Smooth muscle cell (in vitro differentiated cells): Measurements from ENCODE around the gene POLDIP2. TPM values are rescaled to one million over a fixed set of nuclear protein-coding genes. Genes with fewer than 3 reads are reported as not detected.

Experiments used
- DNase-seq: peaks from one replicate; lab custom pipeline; 2025; ENCODE audit not compliant: unreplicated experiment; lab: John Stamatoyannopoulos, UW
- H2AFZ ChIP-seq: fragments of 200-600 bp; sonication (generic); 2 replicates; pipeline ENCODE4 v1.6.0; 2016; ENCODE audit warnings: antibody characterized with exemption, low read depth, mild to moderate bottlenecking
- H3F3A ChIP-seq: fragments of 200-600 bp; sonication (generic); 2 replicates; pipeline ENCODE4 v1.6.0; 2017; ENCODE audit warnings: antibody characterized with exemption, low read depth
- H3K27ac ChIP-seq: fragments of 200-600 bp; sonication (generic); 2 replicates; pipeline ENCODE4 v1.5.1; 2016; ENCODE audit warnings: low read depth, mild to moderate bottlenecking
- H3K27me3 ChIP-seq: fragments of 200-600 bp; sonication (generic); 2 replicates; pipeline ENCODE4 v1.6.1; 2016; ENCODE audit warnings: low read depth, mild to moderate bottlenecking
- H3K36me3 ChIP-seq: fragments of 200-600 bp; sonication (generic); 2 replicates; pipeline ENCODE4 v1.5.1; 2016; ENCODE audit warnings: low read depth
- H3K4me1 ChIP-seq: fragments of 200-600 bp; sonication (generic); 2 replicates; pipeline ENCODE4 v1.5.1; 2016; ENCODE audit warnings: low read depth
- H3K4me2 ChIP-seq: fragments of 200-600 bp; sonication (generic); 2 replicates; pipeline ENCODE4 v1.6.0; 2016; ENCODE audit warnings: mild to moderate bottlenecking
- H3K4me3 ChIP-seq: fragments of 200-600 bp; sonication (generic); 2 replicates; pipeline ENCODE4 v1.5.1; 2016; ENCODE audit warnings: mild to moderate bottlenecking
- H3K79me2 ChIP-seq: fragments of 200-600 bp; sonication (generic); 2 replicates; pipeline ENCODE4 v1.6.0; 2016; ENCODE audit warnings: low read depth, mild to moderate bottlenecking
- H3K9ac ChIP-seq: fragments of 200-600 bp; sonication (generic); 2 replicates; pipeline ENCODE4 v1.6.0; 2016; ENCODE audit warnings: low read depth
- H3K9me3 ChIP-seq: fragments of 200-600 bp; sonication (generic); replicated peaks from 2 replicates; pipeline ENCODE4 v1.5.1; 2016; ENCODE audit warnings: low read depth
- H4K20me1 ChIP-seq: fragments of 200-600 bp; sonication (generic); 2 replicates; pipeline ENCODE4 v1.6.0; 2016; ENCODE audit warnings: low read depth
- WGBS: methylation state at CpG from one replicate; pipeline ENCODE4 v1.1.7; 2016; ENCODE audit warnings: low lambda C conversion rate; 5-methylcytosine and 5-hydroxymethylcytosine counted together
- polyA plus RNA-seq: library from polyadenylated mRNA; unstranded; fragments of >200 nt; fragmentation: Nextera tagmentation; extraction: Ambion mirVana; gene quantifications from 2 replicates; pipeline ENCODE4 v1.2.1, GENCODE V29; 2016
- total RNA-seq: library from RNA; depleted of rRNA; stranded (reverse); fragments of >200 nt; gene quantifications from 2 replicates; pipeline ENCODE4 v1.2.3, GENCODE V29; 2014
- TF ChIP-seq, protein P1 (sequence below): fragments of 200-600 bp; sonication (generic); IDR thresholded peaks from 2 replicates; pipeline ENCODE4 v1.5.1; 2017; ENCODE audit warnings: borderline replicate concordance, mild to moderate bottlenecking, antibody characterized with exemption; ENCODE audit not compliant: insufficient read depth, poor library complexity, severe bottlenecking

The POLDIP2 gene
- total and polyA plus RNA-seq, 2 experiments from 2014 or later = 52.6 to 83.2 TPM

DNA sequence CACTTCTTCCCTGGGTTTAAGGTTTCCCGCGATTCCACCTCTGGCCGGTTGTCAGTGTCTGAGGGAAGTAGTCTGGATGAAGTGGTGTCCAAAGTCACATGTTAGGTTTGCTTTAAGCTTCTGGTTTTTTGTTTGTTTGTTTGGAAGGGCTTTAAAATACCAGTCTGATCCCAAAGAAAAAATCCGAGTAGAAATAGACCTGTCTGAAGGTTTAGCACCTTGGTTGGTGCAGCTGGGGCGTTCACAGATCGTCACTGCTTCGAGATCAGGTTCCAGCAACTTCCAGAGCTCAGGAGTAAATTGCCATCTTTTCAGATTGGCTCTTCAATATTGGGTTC, 37.8 kb downstream of the POLDIP2 start:
- peak overlapping the region; percentile 90 for H3K4me2 ChIP-seq
- peak overlapping the region; percentile 86 for H2AFZ ChIP-seq
- H3K36me3 ChIP-seq = no peaks in the 10 kb centered on the region
- TF ChIP-seq, protein P1, sequence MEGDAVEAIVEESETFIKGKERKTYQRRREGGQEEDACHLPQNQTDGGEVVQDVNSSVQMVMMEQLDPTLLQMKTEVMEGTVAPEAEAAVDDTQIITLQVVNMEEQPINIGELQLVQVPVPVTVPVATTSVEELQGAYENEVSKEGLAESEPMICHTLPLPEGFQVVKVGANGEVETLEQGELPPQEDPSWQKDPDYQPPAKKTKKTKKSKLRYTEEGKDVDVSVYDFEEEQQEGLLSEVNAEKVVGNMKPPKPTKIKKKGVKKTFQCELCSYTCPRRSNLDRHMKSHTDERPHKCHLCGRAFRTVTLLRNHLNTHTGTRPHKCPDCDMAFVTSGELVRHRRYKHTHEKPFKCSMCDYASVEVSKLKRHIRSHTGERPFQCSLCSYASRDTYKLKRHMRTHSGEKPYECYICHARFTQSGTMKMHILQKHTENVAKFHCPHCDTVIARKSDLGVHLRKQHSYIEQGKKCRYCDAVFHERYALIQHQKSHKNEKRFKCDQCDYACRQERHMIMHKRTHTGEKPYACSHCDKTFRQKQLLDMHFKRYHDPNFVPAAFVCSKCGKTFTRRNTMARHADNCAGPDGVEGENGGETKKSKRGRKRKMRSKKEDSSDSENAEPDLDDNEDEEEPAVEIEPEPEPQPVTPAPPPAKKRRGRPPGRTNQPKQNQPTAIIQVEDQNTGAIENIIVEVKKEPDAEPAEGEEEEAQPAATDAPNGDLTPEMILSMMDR = no peak
- DNase-seq = no peak
- H3K9ac ChIP-seq = peak overlapping the region; percentile 34
- no peaks in the 10 kb centered on the region for H3K27me3 ChIP-seq
- H3K4me1 ChIP-seq = peaks cover 14% of the 10 kb centered on the region
- under 1% methylated on average over 7 of the region's 7 CpGs for WGBS
- peaks cover 3% of the 10 kb centered on the region for H3F3A ChIP-seq
- H4K20me1 ChIP-seq = no peaks in the 10 kb centered on the region
- H3K27ac ChIP-seq = peak overlapping the region; percentile 30
- H3K4me3 ChIP-seq = peak overlapping the region; percentile 58
- H3K79me2 ChIP-seq = peaks cover 37% of the 10 kb centered on the region
- no peaks in the 10 kb centered on the region for H3K9me3 ChIP-seq

DNA sequence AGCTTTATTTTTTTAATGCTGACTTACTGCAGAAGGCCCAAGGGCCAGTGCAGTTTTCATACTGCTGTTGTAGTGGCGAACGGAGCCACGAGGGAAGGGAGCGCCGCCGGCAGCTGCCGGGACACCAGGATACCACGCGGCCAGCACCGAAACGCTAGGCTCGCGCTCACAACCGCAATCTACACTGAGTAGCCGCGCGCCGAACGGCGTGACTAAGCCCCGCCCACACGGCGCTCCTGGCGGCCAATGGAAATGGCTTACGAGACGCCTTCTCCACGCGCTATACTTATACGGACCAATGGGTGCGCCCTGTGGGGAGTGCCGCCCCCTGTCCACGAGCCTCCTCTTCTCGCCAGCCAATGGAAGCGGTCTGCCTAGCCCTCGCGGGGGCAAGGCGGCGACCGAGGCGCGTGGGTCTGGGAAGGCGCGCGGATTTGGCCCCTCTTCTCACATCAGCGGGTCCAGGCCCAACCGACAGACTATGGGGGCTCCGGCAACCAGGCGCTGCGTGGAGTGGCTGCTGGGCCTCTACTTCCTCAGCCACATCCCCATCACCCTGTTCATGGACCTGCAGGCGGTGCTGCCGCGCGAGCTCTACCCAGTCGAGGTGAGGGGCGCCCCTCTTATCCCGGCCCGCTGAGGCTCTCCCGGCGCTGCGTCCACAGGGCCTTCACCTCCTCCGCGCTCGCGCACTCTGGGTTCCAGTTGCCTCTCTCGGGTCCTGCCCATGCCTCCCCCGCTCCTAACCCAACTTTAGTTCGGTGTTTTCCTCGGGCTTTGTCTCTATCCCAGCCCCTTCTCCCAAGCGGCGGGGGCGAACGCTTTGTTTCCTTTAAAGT, 38.3 kb downstream of the POLDIP2 start, which contains the start of gene TMEM97:
Gene TMEM97 (plus strand): TSS at position 442 of the 839 bp plus-strand sequence. CDS start 40 bp downstream, at position 482.
- Histone ChIP-seq H3K4me2 (peak within 1 kb of the TSS; percentile 90), H3K4me1 (peaks cover 14% of the 10 kb centered on the region), H3K79me2 (peaks cover 35% of the 10 kb centered on the region), H3K27me3 (no peaks in the 10 kb centered on the region), H3K9ac (peak within 1 kb of the TSS; percentile 34), H4K20me1 (no peaks in the 10 kb centered on the region), H3K4me3 (peak within 1 kb of the TSS; percentile 58), H2AFZ (peak within 1 kb of the TSS; percentile 96), H3K27ac (peak within 1 kb of the TSS; percentile 30), H3K9me3 (no peaks in the 10 kb centered on the region), H3F3A (peaks cover 3% of the 10 kb centered on the region), H3K36me3 (no peaks in the 10 kb centered on the region)
- TF ChIP-seq, protein P1 = no peak
- peak; percentile 85 for DNase-seq
- under 1% methylated on average over 71 of the region's 72 CpGs for WGBS

DNA sequence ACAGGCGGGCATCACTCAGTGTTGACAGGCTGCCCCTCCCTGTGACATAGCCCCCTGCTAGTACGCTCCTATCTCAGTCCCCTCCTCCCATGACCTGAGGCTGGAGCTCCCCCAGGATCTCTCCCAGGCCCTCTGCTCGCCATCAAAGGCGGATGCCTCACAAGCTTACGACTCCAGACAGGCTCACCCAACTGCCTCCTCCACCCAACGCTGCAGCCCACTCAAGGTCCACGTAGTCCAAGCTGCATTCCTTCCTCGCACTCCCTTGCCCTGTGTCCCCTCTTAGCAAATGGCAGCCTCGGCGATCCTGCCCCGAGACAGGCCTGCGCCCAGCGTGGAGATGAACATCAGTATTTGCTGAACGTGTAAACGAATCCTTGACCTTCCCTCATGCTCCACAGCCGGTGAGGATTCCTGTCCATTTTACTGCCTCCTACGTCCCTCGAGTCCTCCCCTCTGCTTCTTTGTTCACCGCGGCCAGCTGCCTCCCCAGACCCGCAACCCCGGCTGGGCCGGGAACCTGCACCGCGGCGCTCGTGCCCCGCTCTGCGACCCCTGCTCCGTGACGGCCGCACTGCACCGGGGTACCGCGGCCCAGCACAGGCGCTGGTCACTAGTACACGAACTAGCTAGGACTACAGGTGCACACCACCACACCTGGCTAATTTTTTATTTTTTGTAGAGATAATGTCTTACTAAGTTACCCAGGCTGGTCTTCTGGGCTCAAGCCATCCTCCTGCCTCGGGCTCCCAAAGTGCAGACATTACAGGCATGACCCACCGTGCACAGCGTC, 39.2 kb downstream of the POLDIP2 start:
- Histone ChIP-seq H3K27ac (no peak overlapping the region), H3K9me3 (no peaks in the 10 kb centered on the region), H3F3A (peaks cover 3% of the 10 kb centered on the region), H3K4me1 (peaks cover 14% of the 10 kb centered on the region), H3K9ac (no peak overlapping the region), H3K27me3 (no peaks in the 10 kb centered on the region), H4K20me1 (no peaks in the 10 kb centered on the region), H2AFZ (peak overlapping the region; percentile 96), H3K36me3 (no peaks in the 10 kb centered on the region), H3K4me2 (peak overlapping the region; percentile 90), H3K79me2 (peaks cover 34% of the 10 kb centered on the region), H3K4me3 (peak overlapping the region; percentile 58)
- WGBS = 10% methylated on average over 40 of the region's 40 CpGs
- no peak for DNase-seq
- TF ChIP-seq, protein P1 = no peak
